Nephron (organoid): ENCODE results near the gene TRABD.

Source experiments
- H3K27ac Mint-ChIP-seq, 3 experiments: 2 replicates each; pipeline ENCODE4 v1.8.0; 2020; ENCODE audit warnings: mixed read lengths in 3 of 3, mild to moderate bottlenecking in 2 of 3, moderate library complexity in 1 of 3
- H3K27me3 Mint-ChIP-seq: 2 replicates; pipeline ENCODE4 v1.8.0; 2021; ENCODE audit warnings: low read depth, mild to moderate bottlenecking, moderate library complexity, mixed read lengths
- H3K36me3 Mint-ChIP-seq: 2 replicates; pipeline ENCODE4 v1.8.0; 2020; ENCODE audit warnings: low read depth, mixed read lengths
- H3K4me1 Mint-ChIP-seq: 2 replicates; pipeline ENCODE4 v1.8.0; 2020; ENCODE audit warnings: mixed read lengths
- H3K4me3 Mint-ChIP-seq, 3 experiments: 2 replicates each; pipeline ENCODE4 v1.8.0; 2020; ENCODE audit warnings: mild to moderate bottlenecking in 3 of 3, mixed read lengths in 3 of 3, moderate library complexity in 2 of 3
- H3K9me3 Mint-ChIP-seq: 2 replicates; pipeline ENCODE4 v1.8.0; 2020; ENCODE audit warnings: mixed read lengths
- CTCF ChIP-seq, 3 experiments: fragments of 200-600 bp; sonication (generic); IDR thresholded peaks; one replicate each; pipeline ENCODE4 v1.5.0; 2021; ENCODE audit warnings: antibody characterized with exemption in 3 of 3; ENCODE audit not compliant: unreplicated experiment in 3 of 3

TRABD gene

GRCh38 chr22:50232481-50233151 lies 46.9 kb downstream of the TRABD start:
- Mint-ChIP-seq H3K4me1 (peaks cover 6% of the 10 kb centered on the region), H3K9me3 (no peaks in the 10 kb centered on the region), H3K27me3 (no peaks in the 10 kb centered on the region), H3K4me3 (no peak overlapping the region), H3K36me3 (peaks cover 24% of the 10 kb centered on the region), H3K27ac (no peak overlapping the region)
- no peak for TF ChIP-seq CTCF (IDR thresholded peaks at IDR 0.05; ENCODE audit: unreplicated experiment in 3 of 3)

GRCh38 chr22:50233223-50233622 lies 47.5 kb downstream of the TRABD start:
- Mint-ChIP-seq H3K4me3 (no peak overlapping the region), H3K9me3 (no peaks in the 10 kb centered on the region), H3K27me3 (no peaks in the 10 kb centered on the region), H3K4me1 (peaks cover 6% of the 10 kb centered on the region), H3K36me3 (peaks cover 24% of the 10 kb centered on the region), H3K27ac (no peak overlapping the region)
- TF ChIP-seq CTCF (IDR thresholded peaks at IDR 0.05; ENCODE audit: unreplicated experiment in 3 of 3), result no peak

GRCh38 chr22:50236731-50237409 lies 51.2 kb downstream of the TRABD start:
- Mint-ChIP-seq H3K4me3 (peak overlapping the region in 1 of 3 experiments; percentile 12), H3K36me3 (peaks cover 13% of the 10 kb centered on the region), H3K27me3 (no peaks in the 10 kb centered on the region), H3K4me1 (peaks cover 17% of the 10 kb centered on the region), H3K9me3 (no peaks in the 10 kb centered on the region), H3K27ac (no peak overlapping the region)
- peak; percentile 50 to 54 (median 50) for TF ChIP-seq CTCF (IDR thresholded peaks at IDR 0.05; ENCODE audit: unreplicated experiment in 3 of 3)

- Mint-ChIP-seq H3K27me3 (no peaks in the 10 kb centered on the region), H3K4me3 (no peak overlapping the region), H3K27ac (no peak overlapping the region), H3K9me3 (no peaks in the 10 kb centered on the region), H3K4me1 (peaks cover 24% of the 10 kb centered on the region), H3K36me3 (peaks cover 7% of the 10 kb centered on the region)
- no peak for TF ChIP-seq CTCF (IDR thresholded peaks at IDR 0.05; ENCODE audit: unreplicated experiment in 3 of 3)
Observed at GRCh38 chr22:50238755-50239154, 53.0 kb downstream of the TRABD start.

- no peak for TF ChIP-seq CTCF (IDR thresholded peaks at IDR 0.05; ENCODE audit: unreplicated experiment in 3 of 3)
- Mint-ChIP-seq H3K27ac (peak overlapping the region; percentile 49 to 81 (median 66)), H3K4me3 (peak overlapping the region; percentile 97 to 100 (median 99)), H3K4me1 (peaks cover 24% of the 10 kb centered on the region), H3K9me3 (no peaks in the 10 kb centered on the region), H3K27me3 (no peaks in the 10 kb centered on the region), H3K36me3 (no peaks in the 10 kb centered on the region)
Observed at GRCh38 chr22:50242406-50242949, 56.8 kb downstream of the TRABD start.
